PC-9 (cell line): ENCODE data around the gene LAMA5.

Experiments
- EZH2 ChIP-seq: fragments of 200-600 bp; sonication (generic); IDR thresholded peaks from 2 replicates; pipeline ENCODE4 v1.8.0; 2017; ENCODE audit warnings: antibody characterized with exemption, low read depth
- TF ChIP-seq, protein P1 (sequence below): fragments of 200-600 bp; sonication (generic); conservative IDR thresholded peaks from 2 replicates; pipeline ENCODE4 v1.6.1; 2017; ENCODE audit warnings: mixed run types, antibody characterized with exemption, mild to moderate bottlenecking, moderate library complexity

DNA sequence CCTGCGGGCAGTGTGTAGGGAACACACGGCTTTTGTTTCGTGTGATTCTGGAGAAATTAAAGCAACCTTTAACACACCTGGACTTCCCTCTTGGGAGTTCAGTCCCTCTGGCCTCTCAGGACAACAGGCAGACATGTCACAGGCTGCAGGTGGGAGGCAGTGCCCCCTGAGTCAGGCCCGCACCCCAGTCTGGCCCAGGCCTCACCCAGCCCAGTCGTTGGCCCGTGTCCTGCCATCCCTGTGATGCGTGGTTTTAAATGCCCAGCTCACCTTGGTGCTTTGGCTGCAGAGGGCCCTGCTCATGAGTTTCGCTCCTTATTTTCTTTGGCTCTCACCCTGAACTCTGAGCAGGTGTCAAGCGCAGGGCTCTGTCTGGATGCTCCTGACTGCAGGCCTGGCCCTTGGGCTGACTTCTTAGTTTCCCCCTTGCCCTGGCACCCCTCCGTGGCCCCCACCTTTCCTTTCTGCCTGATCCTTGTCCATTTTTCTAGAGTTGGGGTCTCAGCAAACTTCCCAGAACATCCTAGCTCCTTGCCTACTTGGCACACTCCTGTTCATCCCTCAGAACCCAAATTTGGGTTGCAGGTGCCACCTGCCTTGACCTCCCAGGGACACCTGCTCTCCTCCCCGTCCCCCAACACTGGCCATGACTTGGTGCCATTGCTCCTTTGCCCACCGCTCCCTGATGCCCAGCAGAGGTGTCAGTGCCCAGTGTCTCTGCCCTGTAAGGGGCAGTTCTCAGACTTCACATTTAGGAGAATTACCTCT lies 42.2 kb upstream of the LAMA5 start:
- TF ChIP-seq, protein P1, sequence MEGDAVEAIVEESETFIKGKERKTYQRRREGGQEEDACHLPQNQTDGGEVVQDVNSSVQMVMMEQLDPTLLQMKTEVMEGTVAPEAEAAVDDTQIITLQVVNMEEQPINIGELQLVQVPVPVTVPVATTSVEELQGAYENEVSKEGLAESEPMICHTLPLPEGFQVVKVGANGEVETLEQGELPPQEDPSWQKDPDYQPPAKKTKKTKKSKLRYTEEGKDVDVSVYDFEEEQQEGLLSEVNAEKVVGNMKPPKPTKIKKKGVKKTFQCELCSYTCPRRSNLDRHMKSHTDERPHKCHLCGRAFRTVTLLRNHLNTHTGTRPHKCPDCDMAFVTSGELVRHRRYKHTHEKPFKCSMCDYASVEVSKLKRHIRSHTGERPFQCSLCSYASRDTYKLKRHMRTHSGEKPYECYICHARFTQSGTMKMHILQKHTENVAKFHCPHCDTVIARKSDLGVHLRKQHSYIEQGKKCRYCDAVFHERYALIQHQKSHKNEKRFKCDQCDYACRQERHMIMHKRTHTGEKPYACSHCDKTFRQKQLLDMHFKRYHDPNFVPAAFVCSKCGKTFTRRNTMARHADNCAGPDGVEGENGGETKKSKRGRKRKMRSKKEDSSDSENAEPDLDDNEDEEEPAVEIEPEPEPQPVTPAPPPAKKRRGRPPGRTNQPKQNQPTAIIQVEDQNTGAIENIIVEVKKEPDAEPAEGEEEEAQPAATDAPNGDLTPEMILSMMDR = no peak
- TF ChIP-seq EZH2 = no peak
